Smooth muscle cell (in vitro differentiated cells): ENCODE results near the gene PAM. TPM values are rescaled to one million over a fixed set of nuclear protein-coding genes. Genes with fewer than 3 reads are reported as not detected.
A peak's percentile ranks its signal among the peaks of the same experiment; 100 is the strongest.
"Not testable (repeated sequence)": the region's sequence is repeated elsewhere in the genome, so short reads cannot be mapped to it uniquely, and the experiment has no call there.

Experiments used
- DNase-seq: peaks from one replicate; lab custom pipeline; 2025; ENCODE audit not compliant: unreplicated experiment; lab: John Stamatoyannopoulos, UW
- H2AFZ ChIP-seq: fragments of 200-600 bp; sonication (generic); 2 replicates; pipeline ENCODE4 v1.6.0; 2016; ENCODE audit warnings: antibody characterized with exemption, low read depth, mild to moderate bottlenecking
- H3F3A ChIP-seq: fragments of 200-600 bp; sonication (generic); 2 replicates; pipeline ENCODE4 v1.6.0; 2017; ENCODE audit warnings: antibody characterized with exemption, low read depth
- H3K27ac ChIP-seq: fragments of 200-600 bp; sonication (generic); 2 replicates; pipeline ENCODE4 v1.5.1; 2016; ENCODE audit warnings: low read depth, mild to moderate bottlenecking
- H3K27me3 ChIP-seq: fragments of 200-600 bp; sonication (generic); 2 replicates; pipeline ENCODE4 v1.6.1; 2016; ENCODE audit warnings: low read depth, mild to moderate bottlenecking
- H3K36me3 ChIP-seq: fragments of 200-600 bp; sonication (generic); 2 replicates; pipeline ENCODE4 v1.5.1; 2016; ENCODE audit warnings: low read depth
- H3K4me1 ChIP-seq: fragments of 200-600 bp; sonication (generic); 2 replicates; pipeline ENCODE4 v1.5.1; 2016; ENCODE audit warnings: low read depth
- H3K4me2 ChIP-seq: fragments of 200-600 bp; sonication (generic); 2 replicates; pipeline ENCODE4 v1.6.0; 2016; ENCODE audit warnings: mild to moderate bottlenecking
- H3K4me3 ChIP-seq: fragments of 200-600 bp; sonication (generic); 2 replicates; pipeline ENCODE4 v1.5.1; 2016; ENCODE audit warnings: mild to moderate bottlenecking
- H3K79me2 ChIP-seq: fragments of 200-600 bp; sonication (generic); 2 replicates; pipeline ENCODE4 v1.6.0; 2016; ENCODE audit warnings: low read depth, mild to moderate bottlenecking
- H3K9ac ChIP-seq: fragments of 200-600 bp; sonication (generic); 2 replicates; pipeline ENCODE4 v1.6.0; 2016; ENCODE audit warnings: low read depth
- H3K9me3 ChIP-seq: fragments of 200-600 bp; sonication (generic); replicated peaks from 2 replicates; pipeline ENCODE4 v1.5.1; 2016; ENCODE audit warnings: low read depth
- H4K20me1 ChIP-seq: fragments of 200-600 bp; sonication (generic); 2 replicates; pipeline ENCODE4 v1.6.0; 2016; ENCODE audit warnings: low read depth
- WGBS: methylation state at CpG from one replicate; pipeline ENCODE4 v1.1.7; 2016; ENCODE audit warnings: low lambda C conversion rate; 5-methylcytosine and 5-hydroxymethylcytosine counted together
- polyA plus RNA-seq: library from polyadenylated mRNA; unstranded; fragments of >200 nt; fragmentation: Nextera tagmentation; extraction: Ambion mirVana; gene quantifications from 2 replicates; pipeline ENCODE4 v1.2.1, GENCODE V29; 2016
- total RNA-seq: library from RNA; depleted of rRNA; stranded (reverse); fragments of >200 nt; gene quantifications from 2 replicates; pipeline ENCODE4 v1.2.3, GENCODE V29; 2014
- TF ChIP-seq, protein P1 (sequence below): fragments of 200-600 bp; sonication (generic); IDR thresholded peaks from 2 replicates; pipeline ENCODE4 v1.5.1; 2017; ENCODE audit warnings: borderline replicate concordance, mild to moderate bottlenecking, antibody characterized with exemption; ENCODE audit not compliant: insufficient read depth, poor library complexity, severe bottlenecking

The PAM gene
- total and polyA plus RNA-seq, 2 experiments from 2014 or later, result 117 to 155 TPM

DNA sequence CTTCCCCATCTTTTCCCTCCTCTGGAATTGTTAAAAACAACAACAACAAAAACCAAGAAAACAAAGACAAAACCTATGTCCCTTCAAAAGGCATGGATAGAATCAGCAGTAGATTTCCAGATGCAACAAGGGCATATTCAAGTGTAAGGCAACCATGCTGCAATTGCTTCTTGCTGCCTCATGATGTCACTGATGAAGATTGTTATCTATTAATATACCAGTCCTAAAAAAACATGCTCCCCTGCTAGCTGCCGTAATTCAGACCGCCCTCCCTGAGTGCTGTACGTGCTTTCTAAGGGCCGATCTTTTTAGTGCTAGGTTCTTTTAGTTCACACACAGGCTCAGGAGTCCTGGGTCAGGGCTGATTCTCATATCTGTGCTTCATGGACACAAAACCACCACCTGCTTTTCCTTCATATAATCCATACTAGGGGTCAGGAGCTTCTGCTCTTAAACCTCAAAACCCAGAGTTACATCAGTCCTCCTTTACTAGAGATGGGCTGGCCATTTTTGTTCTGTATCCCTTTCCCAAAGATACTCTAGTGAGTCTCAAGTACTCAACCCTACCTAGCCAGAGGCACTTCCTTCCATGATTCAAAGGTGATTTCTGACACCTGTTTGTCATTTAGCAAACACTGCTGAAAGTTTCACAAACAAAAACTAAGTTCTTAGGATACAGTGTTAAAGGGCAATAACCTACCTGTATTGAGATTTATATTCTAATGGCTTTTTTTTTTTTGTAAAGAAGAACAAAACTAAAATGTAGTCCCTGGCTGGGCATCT is 282.8 kb downstream of the PAM start:
- no peaks in the 10 kb centered on the region for H3K9me3 ChIP-seq
- TF ChIP-seq, protein P1, sequence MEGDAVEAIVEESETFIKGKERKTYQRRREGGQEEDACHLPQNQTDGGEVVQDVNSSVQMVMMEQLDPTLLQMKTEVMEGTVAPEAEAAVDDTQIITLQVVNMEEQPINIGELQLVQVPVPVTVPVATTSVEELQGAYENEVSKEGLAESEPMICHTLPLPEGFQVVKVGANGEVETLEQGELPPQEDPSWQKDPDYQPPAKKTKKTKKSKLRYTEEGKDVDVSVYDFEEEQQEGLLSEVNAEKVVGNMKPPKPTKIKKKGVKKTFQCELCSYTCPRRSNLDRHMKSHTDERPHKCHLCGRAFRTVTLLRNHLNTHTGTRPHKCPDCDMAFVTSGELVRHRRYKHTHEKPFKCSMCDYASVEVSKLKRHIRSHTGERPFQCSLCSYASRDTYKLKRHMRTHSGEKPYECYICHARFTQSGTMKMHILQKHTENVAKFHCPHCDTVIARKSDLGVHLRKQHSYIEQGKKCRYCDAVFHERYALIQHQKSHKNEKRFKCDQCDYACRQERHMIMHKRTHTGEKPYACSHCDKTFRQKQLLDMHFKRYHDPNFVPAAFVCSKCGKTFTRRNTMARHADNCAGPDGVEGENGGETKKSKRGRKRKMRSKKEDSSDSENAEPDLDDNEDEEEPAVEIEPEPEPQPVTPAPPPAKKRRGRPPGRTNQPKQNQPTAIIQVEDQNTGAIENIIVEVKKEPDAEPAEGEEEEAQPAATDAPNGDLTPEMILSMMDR, result no peak
- H3K36me3 ChIP-seq, result no peaks in the 10 kb centered on the region
- H3K79me2 ChIP-seq, result no peaks in the 10 kb centered on the region
- H3K4me1 ChIP-seq, result no peaks in the 10 kb centered on the region
- no peak overlapping the region for H3K9ac ChIP-seq
- no peaks in the 10 kb centered on the region for H3K27me3 ChIP-seq
- no peaks in the 10 kb centered on the region for H4K20me1 ChIP-seq
- no peak overlapping the region for H3K4me2 ChIP-seq
- no peak overlapping the region for H2AFZ ChIP-seq
- H3K27ac ChIP-seq, result no peak overlapping the region
- no peaks in the 10 kb centered on the region for H3F3A ChIP-seq
- H3K4me3 ChIP-seq, result no peak overlapping the region
- 82% methylated on average over 4 of the region's 4 CpGs for WGBS
- no peak for DNase-seq

DNA sequence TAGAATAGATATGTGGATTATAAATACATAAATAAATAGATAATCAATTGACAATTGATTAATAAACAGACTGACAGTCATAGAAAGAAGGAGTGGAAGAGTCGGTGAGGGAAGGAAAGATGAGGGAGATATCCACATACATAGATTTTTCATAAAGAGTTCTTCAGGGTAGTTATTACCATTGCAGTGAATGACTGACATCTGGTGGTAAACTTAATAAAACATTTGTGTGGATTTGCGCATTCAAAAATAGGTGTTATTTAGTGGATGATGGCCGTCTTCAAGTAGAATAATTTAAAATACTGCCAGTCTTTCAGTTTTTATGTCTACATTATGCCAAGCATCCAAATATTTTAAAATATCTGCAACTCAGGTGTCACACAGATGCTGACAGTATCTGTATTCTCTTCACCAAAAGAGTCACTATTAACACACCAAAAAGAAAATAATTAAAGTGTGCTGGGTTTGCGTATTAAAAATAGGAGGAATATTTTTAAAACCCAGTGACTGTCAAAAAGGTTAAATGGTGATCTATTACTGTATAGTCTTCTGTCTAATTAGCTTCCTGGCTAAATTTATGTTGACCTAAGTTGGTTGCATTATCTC is 286.1 kb downstream of the PAM start:
- TF ChIP-seq, protein P1, result peak; percentile 52
- no peaks in the 10 kb centered on the region for H3K27me3 ChIP-seq
- H3K79me2 ChIP-seq, result no peaks in the 10 kb centered on the region
- H3K9me3 ChIP-seq, result no peaks in the 10 kb centered on the region
- H3K4me3 ChIP-seq, result no peak overlapping the region
- WGBS, result 86% methylated on average over 4 of the region's 4 CpGs
- H3K4me1 ChIP-seq, result no peaks in the 10 kb centered on the region
- H2AFZ ChIP-seq, result no peak overlapping the region
- no peaks in the 10 kb centered on the region for H3K36me3 ChIP-seq
- no peak for DNase-seq
- H3F3A ChIP-seq, result no peaks in the 10 kb centered on the region
- H3K27ac ChIP-seq, result no peak overlapping the region
- H3K9ac ChIP-seq, result no peak overlapping the region
- no peaks in the 10 kb centered on the region for H4K20me1 ChIP-seq
- H3K4me2 ChIP-seq, result no peak overlapping the region

DNA sequence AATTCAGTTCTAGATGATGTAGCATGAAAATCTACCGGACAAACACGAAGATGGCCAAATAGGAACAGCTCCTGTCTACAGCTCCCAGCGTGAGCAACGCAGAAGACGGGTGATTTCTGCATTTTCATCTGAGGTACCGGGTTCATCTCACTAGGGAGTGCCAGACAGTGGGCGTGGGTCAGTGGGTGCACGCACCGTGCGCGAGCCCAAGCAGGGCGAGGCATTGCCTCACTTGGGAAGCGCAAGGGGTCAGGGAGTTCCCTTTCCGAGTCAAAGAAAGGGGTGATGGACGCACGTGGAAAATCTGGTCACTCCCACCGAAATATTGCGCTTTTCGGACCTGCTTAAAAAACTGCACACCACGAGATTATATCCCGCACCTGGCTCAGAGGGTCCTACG is 291.6 kb downstream of the PAM start:
- H3K9ac ChIP-seq, H3K36me3 ChIP-seq, H3K27me3 ChIP-seq, DNase-seq, H3K9me3 ChIP-seq, H2AFZ ChIP-seq, H3K4me1 ChIP-seq, H3K4me2 ChIP-seq, H4K20me1 ChIP-seq, H3K4me3 ChIP-seq, H3F3A ChIP-seq, H3K27ac ChIP-seq, H3K79me2 ChIP-seq: not testable (repeated sequence)
- WGBS, result 92% methylated on average over 22 of the region's 22 CpGs

DNA sequence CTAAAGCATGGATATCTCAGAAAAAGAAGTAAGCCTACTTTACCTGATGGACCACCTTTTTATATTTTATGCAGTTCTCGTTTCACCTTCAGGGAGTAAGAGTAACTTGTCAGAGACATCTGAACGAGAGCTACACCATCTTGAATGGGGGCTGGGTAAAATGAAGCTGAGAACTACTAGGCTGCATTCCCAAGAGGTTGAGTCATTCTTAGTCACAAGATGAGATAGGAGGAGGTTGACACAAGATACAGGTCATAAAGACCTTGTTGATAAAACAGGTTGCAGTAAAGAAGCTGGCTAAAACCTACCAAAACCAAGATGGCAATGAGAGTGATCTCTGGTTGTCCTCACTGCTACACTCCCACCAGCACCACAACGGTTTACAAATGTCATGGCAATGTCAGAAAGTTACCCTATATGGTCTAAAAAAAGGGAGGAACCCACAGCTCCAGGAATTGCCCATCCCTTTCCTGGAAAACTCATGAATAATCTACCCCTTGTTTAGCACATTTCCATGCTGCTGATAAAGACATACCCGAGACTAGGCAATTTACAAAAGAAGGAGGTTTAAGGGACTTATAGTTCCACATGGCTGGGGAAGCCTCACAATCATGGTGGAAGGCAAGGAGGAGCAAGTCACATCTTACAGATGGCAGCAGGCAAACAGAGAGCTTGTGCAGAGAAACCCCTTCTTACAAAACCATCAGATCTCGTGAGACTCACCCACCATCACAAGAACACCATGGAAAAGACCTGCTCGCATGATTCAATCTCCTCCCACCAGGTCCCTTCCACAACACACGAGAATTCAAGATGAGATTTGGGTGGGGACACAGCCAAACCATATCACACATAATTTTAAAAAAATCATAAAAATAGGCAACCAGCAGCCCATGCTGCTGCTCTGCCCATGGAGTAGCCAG is 302.4 kb downstream of the PAM start:
- Histone ChIP-seq H3K79me2 (no peaks in the 10 kb centered on the region), H4K20me1 (no peaks in the 10 kb centered on the region), H3K4me3 (no peak overlapping the region), H3F3A (no peaks in the 10 kb centered on the region), H3K27me3 (no peaks in the 10 kb centered on the region), H3K27ac (no peak overlapping the region), H3K4me1 (no peaks in the 10 kb centered on the region), H3K9ac (no peak overlapping the region), H3K36me3 (no peaks in the 10 kb centered on the region), H3K9me3 (no peaks in the 10 kb centered on the region), H2AFZ (no peak overlapping the region), H3K4me2 (no peak overlapping the region)
- DNase-seq, result no peak
- TF ChIP-seq, protein P1, result no peak
- 78% methylated on average over 7 of the region's 7 CpGs for WGBS
